ENCODE results near the gene GARIN5A. TPM values are rescaled to one million over a fixed set of nuclear protein-coding genes. Genes with fewer than 3 reads are reported as not detected.

The GARIN5A gene
- polyA plus RNA-seq, 1 donor (not counting 4 experiments of a cell fraction or from before 2014, with no cell fraction given), result 0.37 TPM

DNA sequence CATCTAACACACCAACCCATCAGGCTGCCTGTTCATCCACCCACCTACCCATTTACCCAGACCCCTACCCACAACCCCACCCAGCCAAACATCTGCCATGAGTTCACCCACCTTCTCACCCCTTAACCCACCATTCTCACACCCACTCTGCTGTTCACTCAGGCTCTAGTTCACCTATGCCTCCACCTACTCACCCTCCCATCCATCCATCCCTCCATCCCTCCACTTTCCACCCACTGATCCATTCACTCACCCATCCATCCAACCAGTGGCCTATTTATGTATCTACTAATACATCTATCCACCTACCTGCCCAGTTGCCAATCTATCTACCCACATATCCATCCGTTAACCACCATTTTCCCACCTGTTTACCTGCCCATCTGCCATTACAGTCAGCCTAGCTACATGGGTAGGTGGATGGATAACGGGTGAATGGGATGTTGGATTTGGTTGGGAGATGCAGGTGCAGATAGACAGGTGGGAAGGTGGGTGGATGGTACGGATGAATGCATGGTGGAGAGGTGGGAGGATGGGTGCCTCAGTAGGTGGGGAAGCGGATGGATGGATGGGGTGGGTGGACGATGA lies 38.7 kb downstream of the GARIN5A start:
- Histone ChIP-seq H3K4me2 (ENCODE audit: control insufficient read depth, extremely low read depth, insufficient read depth, low read depth, low read length) (no peak overlapping the region), H3K4me1 (ENCODE audit: control insufficient read depth, extremely low read depth, insufficient read depth, low read length) (no peaks in the 10 kb centered on the region), H3K9me1 (ENCODE audit: control insufficient read depth, extremely low read depth, insufficient read depth, low read length) (no peaks in the 10 kb centered on the region), H3K9ac (ENCODE audit: control insufficient read depth, extremely low read depth, insufficient read depth, low read length) (no peak overlapping the region), H2AFZ (ENCODE audit: control insufficient read depth, low read length) (no peak overlapping the region), H3K4me3 (ENCODE audit: control insufficient read depth in 2 of 3, extremely low read depth in 1 of 3, insufficient read depth in 2 of 3, low read depth in 1 of 3, low read length in 3 of 3) (no peak overlapping the region), H3K79me2 (ENCODE audit: control insufficient read depth, insufficient read depth, low read length) (no peaks in the 10 kb centered on the region), H3K36me3 (ENCODE audit: control insufficient read depth in 2 of 2, extremely low read depth in 1 of 2, insufficient read depth in 2 of 2, low read length in 2 of 2) (no peaks in the 10 kb centered on the region), H3K9me3 (ENCODE audit: control insufficient read depth, low read depth, low read length) (no peaks in the 10 kb centered on the region), H3K27ac (ENCODE audit: control insufficient read depth, insufficient read depth, low read length) (no peak overlapping the region), H3K27me3 (ENCODE audit: control insufficient read depth, extremely low read depth, insufficient read depth, low read length) (peaks cover 6% of the 10 kb centered on the region), H4K20me1 (ENCODE audit: control insufficient read depth, extremely low read depth, insufficient read depth, low read length) (no peaks in the 10 kb centered on the region)
- no peak for TF ChIP-seq EZH2 (IDR thresholded peaks at IDR 0.05; ENCODE audit: low read length)
- TF ChIP-seq, protein P1, sequence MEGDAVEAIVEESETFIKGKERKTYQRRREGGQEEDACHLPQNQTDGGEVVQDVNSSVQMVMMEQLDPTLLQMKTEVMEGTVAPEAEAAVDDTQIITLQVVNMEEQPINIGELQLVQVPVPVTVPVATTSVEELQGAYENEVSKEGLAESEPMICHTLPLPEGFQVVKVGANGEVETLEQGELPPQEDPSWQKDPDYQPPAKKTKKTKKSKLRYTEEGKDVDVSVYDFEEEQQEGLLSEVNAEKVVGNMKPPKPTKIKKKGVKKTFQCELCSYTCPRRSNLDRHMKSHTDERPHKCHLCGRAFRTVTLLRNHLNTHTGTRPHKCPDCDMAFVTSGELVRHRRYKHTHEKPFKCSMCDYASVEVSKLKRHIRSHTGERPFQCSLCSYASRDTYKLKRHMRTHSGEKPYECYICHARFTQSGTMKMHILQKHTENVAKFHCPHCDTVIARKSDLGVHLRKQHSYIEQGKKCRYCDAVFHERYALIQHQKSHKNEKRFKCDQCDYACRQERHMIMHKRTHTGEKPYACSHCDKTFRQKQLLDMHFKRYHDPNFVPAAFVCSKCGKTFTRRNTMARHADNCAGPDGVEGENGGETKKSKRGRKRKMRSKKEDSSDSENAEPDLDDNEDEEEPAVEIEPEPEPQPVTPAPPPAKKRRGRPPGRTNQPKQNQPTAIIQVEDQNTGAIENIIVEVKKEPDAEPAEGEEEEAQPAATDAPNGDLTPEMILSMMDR (optimal IDR thresholded peaks at IDR 0.05 in 1 of 3, IDR thresholded peaks at IDR 0.05 in 1 of 3, conservative IDR thresholded peaks at IDR 0.05 in 1 of 3; ENCODE audit: extremely low read depth in 1 of 3, insufficient read depth in 2 of 3, low read length in 3 of 3), result no peak
- FAIRE-seq (no peak), DNase-seq (ENCODE audit: low read depth, low spot score) (no peak)
- dilution Hi-C loops (cut with MboI; ENCODE audit: extremely low pct_ligation_motif_present, low sequenced_read_pairs), result no loop called here

DNA sequence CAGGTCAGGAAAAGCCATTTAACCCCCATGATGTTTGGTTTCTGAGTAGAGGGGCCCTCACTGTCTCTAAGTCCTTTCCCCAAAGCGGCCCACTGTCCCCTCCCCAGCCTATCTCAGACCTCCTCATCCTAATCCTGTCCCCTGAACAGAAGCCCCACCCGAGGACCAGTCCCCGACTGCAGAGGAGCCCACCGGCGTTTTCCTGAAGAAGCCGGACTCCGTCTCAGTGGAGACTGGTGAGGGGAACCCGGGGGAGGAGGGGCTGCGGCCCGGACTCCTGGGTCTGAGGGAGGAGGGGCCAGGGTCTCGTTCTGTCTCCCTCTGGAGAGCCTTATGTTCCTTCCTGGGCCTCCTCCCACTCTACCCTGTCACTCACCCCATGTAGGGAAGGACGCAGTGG lies 41.0 kb downstream of the GARIN5A start:
- TF ChIP-seq, protein P1 (optimal IDR thresholded peaks at IDR 0.05 in 1 of 3, IDR thresholded peaks at IDR 0.05 in 1 of 3, conservative IDR thresholded peaks at IDR 0.05 in 1 of 3; ENCODE audit: extremely low read depth in 1 of 3, insufficient read depth in 2 of 3, low read length in 3 of 3), result no peak
- TF ChIP-seq EZH2 (IDR thresholded peaks at IDR 0.05; ENCODE audit: low read length), result no peak
- Histone ChIP-seq H3K9me1 (ENCODE audit: control insufficient read depth, extremely low read depth, insufficient read depth, low read length) (no peaks in the 10 kb centered on the region), H3K9me3 (ENCODE audit: control insufficient read depth, low read depth, low read length) (no peaks in the 10 kb centered on the region), H4K20me1 (ENCODE audit: control insufficient read depth, extremely low read depth, insufficient read depth, low read length) (no peaks in the 10 kb centered on the region), H3K4me1 (ENCODE audit: control insufficient read depth, extremely low read depth, insufficient read depth, low read length) (peaks cover 9% of the 10 kb centered on the region), H3K4me2 (ENCODE audit: control insufficient read depth, extremely low read depth, insufficient read depth, low read depth, low read length) (no peak overlapping the region), H3K27me3 (ENCODE audit: control insufficient read depth, extremely low read depth, insufficient read depth, low read length) (peaks cover 14% of the 10 kb centered on the region), H3K9ac (ENCODE audit: control insufficient read depth, extremely low read depth, insufficient read depth, low read length) (no peak overlapping the region), H3K36me3 (ENCODE audit: control insufficient read depth in 2 of 2, extremely low read depth in 1 of 2, insufficient read depth in 2 of 2, low read length in 2 of 2) (no peaks in the 10 kb centered on the region), H3K27ac (ENCODE audit: control insufficient read depth, insufficient read depth, low read length) (no peak overlapping the region), H2AFZ (ENCODE audit: control insufficient read depth, low read length) (no peak overlapping the region), H3K4me3 (ENCODE audit: control insufficient read depth in 2 of 3, extremely low read depth in 1 of 3, insufficient read depth in 2 of 3, low read depth in 1 of 3, low read length in 3 of 3) (no peak overlapping the region), H3K79me2 (ENCODE audit: control insufficient read depth, insufficient read depth, low read length) (no peaks in the 10 kb centered on the region)
- DNase-seq (ENCODE audit: low read depth, low spot score) (no peak), FAIRE-seq (no peak)
- dilution Hi-C loops (cut with MboI; ENCODE audit: extremely low pct_ligation_motif_present, low sequenced_read_pairs), result no loop called here
